ENCODE results near the gene CFHR2.

Gene CFHR2

GRCh38 chr1:197003132-197003531 lies 59.6 kb downstream of the CFHR2 start:
- FAIRE-seq: no peak

GRCh38 chr1:197008861-197009260 lies 65.3 kb downstream of the CFHR2 start:
- no peak for FAIRE-seq
